ENCODE data around the gene CHRNA3. TPM values are rescaled to one million over a fixed set of nuclear protein-coding genes. Genes with fewer than 3 reads are reported as not detected.

CHRNA3 gene
- total RNA-seq, 4 donors from 2014 or later, result 1.3 TPM; not detected in 2

DNA sequence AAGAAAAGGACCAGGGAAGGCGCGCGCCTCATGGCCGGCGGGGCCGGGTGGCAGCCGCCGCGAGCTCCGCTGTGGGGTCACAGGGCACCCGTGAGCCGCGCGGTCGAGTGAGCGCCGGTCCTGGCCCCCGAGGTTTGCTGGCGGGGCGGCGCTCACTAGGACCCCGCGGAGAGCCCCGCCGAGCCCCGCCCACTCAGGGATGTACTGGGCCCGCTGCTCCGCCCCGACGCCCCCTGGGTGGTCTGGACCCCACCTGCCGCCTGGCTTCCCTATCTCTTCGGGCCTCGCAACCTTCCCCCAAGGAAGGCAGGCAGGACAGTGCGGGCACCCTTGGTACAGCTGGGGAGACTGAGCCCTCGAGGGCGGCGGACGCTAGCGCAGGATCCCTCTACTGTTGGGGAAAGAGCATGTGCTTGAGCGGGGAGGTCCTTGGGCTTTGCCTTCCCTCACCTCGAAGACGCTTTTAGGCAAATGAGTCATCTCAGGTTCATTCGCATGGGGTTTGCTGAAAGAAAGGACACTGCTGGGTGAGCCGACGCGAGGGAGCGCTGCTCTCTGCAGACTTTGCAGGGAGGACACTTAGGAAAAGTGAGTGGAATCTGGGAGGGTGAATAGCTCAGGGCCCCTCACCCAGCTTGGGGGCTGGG lies 20.4 kb upstream of the CHRNA3 start, which contains the start of gene CHRNB4:
CHRNB4 (minus strand) TSS at position 109 of the 647 bp plus-strand sequence; CDS start at position 32, 77 bp downstream.
- intact Hi-C loops (cut with DNase I; ENCODE audit: low total_unique reads), result no loop called here
- TF ChIP-seq POLR2A (IDR thresholded peaks at IDR 0.05), result no peak
- TF ChIP-seq, protein P1, sequence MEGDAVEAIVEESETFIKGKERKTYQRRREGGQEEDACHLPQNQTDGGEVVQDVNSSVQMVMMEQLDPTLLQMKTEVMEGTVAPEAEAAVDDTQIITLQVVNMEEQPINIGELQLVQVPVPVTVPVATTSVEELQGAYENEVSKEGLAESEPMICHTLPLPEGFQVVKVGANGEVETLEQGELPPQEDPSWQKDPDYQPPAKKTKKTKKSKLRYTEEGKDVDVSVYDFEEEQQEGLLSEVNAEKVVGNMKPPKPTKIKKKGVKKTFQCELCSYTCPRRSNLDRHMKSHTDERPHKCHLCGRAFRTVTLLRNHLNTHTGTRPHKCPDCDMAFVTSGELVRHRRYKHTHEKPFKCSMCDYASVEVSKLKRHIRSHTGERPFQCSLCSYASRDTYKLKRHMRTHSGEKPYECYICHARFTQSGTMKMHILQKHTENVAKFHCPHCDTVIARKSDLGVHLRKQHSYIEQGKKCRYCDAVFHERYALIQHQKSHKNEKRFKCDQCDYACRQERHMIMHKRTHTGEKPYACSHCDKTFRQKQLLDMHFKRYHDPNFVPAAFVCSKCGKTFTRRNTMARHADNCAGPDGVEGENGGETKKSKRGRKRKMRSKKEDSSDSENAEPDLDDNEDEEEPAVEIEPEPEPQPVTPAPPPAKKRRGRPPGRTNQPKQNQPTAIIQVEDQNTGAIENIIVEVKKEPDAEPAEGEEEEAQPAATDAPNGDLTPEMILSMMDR (IDR thresholded peaks at IDR 0.05), result no peak
- no peak for DNase-seq
- no peaks in the 10 kb centered on the region for H3K27me3 ChIP-seq
- H3K9me3 ChIP-seq, result no peaks in the 10 kb centered on the region
- peaks cover 0 to 10% of the 10 kb centered on the region in 2 donors for H3K4me1 ChIP-seq
- H3K4me3 ChIP-seq, result peak within 1 kb of the TSS; percentile 1 to 34
- H3K36me3 ChIP-seq, result no peaks in the 10 kb centered on the region
- H3K27ac ChIP-seq, result no peak within 1 kb of the TSS

DNA sequence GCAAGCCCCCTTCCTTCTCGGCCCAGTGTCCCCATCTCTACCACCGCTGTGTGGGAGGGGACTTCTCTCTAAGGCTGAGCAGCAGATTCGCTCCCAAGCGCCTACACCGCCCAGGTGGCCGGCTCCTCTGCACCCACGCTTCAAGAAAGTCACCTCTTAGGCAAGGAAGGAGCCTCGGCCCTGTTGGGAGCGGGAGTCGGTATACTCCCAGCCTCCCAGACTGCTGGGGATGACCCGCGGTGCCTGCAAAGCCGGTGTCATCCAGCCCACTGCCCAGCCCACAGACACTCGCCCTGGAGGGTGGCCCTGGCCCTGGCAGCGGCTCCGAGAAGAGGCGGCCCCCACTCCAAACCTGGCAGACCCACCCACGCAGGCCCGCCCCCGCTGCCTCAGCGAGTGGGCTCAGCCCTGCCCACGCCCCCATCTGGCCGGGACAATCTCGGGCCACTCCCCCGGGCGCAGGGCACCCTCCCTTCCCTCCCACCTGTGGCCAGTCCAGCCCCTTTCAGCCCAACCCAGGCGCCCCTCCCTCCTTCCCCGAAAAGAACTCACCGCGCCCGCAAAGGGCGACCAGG lies 19.8 kb upstream of the CHRNA3 start:
- TF ChIP-seq, protein P1 (IDR thresholded peaks at IDR 0.05), result no peak
- TF ChIP-seq POLR2A (IDR thresholded peaks at IDR 0.05), result no peak
- intact Hi-C loops (cut with DNase I; ENCODE audit: low total_unique reads), result no loop called here
- Histone ChIP-seq H3K36me3 (no peaks in the 10 kb centered on the region), H3K4me1 (peaks cover 0 to 10% of the 10 kb centered on the region in 2 donors), H3K27ac (no peak overlapping the region), H3K9me3 (no peaks in the 10 kb centered on the region), H3K4me3 (peak overlapping the region; percentile 1 to 34), H3K27me3 (no peaks in the 10 kb centered on the region)
- DNase-seq, result no peak

DNA sequence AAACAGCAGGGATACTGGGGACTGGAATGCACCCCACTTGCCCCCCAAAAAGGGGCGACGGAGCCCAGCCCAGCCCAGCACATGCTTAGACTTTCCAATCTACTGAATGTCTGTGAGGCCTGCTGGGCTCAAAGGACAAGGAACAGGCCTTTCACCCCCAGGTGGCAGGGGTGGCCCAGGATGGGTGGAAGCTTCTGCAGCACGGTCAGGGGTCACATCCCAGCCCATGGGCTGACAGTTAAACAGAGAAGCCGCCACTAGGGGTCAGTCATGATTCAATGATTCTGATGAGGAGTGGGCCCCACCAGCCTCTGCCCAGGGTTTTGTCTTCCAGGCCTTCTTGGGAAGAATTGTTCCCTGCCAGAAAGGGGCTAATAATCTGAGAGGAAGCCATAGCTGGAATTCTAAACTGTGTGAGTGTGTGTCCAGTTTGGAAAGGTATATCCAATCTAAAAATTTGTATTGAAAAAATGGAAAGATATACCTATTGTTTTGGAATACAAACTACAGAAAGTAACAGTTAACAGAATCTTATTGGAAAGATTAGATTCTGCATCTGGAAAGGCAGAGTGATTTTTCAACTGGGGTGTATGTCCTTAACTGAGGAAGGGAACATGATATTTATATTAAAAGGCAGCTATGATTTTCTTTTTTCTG lies 18.0 kb upstream of the CHRNA3 start:
- Histone ChIP-seq H3K27me3 (no peaks in the 10 kb centered on the region), H3K36me3 (no peaks in the 10 kb centered on the region), H3K4me3 (no peak overlapping the region), H3K9me3 (no peaks in the 10 kb centered on the region), H3K4me1 (peaks cover 0 to 10% of the 10 kb centered on the region in 2 donors), H3K27ac (no peak overlapping the region)
- no peak for DNase-seq
- intact Hi-C loops (cut with DNase I; ENCODE audit: low total_unique reads), result no loop called here
- TF ChIP-seq, protein P1 (IDR thresholded peaks at IDR 0.05), result peak in 3 of 4 experiments; percentile 31 to 52 (median 40)
- no peak for TF ChIP-seq POLR2A (IDR thresholded peaks at IDR 0.05)

DNA sequence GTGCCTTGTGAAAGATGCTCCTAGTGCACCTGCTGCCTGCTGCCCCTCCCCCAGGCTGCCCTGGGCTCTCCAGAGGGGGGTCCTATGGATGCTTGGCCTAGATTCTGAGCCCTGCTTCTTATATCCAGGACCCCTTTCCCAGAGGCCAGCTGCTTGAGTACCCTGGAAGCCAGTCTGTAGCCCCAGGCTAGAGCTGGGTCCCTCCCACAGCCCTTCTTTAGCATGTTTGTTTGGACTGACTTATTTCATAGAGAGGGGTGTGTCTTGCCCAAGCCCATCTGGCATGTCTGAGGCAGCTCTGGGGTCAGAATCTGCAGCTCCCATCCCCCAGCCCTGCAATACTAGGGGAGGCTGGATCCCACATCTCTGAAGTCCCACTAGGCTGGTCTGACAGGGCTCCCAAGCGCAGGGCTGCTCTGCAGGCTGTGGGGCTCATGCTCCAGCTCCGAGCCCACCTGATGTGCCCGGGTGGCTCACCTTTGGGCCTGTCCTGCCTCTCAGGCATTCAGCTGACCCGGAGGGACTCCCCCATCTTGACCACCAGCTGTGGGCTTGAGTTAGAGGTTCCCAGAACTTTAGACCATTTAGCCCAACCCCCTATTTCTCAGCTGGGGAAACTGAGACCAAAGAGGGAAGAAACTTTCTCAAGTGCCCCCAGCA lies 17.1 kb upstream of the CHRNA3 start:
- Histone ChIP-seq H3K4me3 (no peak overlapping the region), H3K9me3 (no peaks in the 10 kb centered on the region), H3K4me1 (peaks cover 0 to 10% of the 10 kb centered on the region in 2 donors), H3K36me3 (no peaks in the 10 kb centered on the region), H3K27me3 (no peaks in the 10 kb centered on the region), H3K27ac (no peak overlapping the region)
- TF ChIP-seq POLR2A (IDR thresholded peaks at IDR 0.05), result no peak
- TF ChIP-seq, protein P1 (IDR thresholded peaks at IDR 0.05), result no peak
- DNase-seq, result no peak
- intact Hi-C loops (cut with DNase I; ENCODE audit: low total_unique reads), result no loop called here
